AG09319 (cell line): ENCODE measurements around the gene UBQLN4.

Experiments
- DNase-seq: peaks from one replicate; pipeline ENCODE4 v3.0.0-alpha.2; 2010; ENCODE audit warnings: low read depth; ENCODE audit errors: extremely low read depth
- CTCF ChIP-seq: IDR thresholded peaks from 2 replicates; pipeline ENCODE4 v1.5.1; 2011; ENCODE audit warnings: low read depth, mild to moderate bottlenecking, inconsistent platforms, low read length, moderate library complexity

Gene UBQLN4

DNA sequence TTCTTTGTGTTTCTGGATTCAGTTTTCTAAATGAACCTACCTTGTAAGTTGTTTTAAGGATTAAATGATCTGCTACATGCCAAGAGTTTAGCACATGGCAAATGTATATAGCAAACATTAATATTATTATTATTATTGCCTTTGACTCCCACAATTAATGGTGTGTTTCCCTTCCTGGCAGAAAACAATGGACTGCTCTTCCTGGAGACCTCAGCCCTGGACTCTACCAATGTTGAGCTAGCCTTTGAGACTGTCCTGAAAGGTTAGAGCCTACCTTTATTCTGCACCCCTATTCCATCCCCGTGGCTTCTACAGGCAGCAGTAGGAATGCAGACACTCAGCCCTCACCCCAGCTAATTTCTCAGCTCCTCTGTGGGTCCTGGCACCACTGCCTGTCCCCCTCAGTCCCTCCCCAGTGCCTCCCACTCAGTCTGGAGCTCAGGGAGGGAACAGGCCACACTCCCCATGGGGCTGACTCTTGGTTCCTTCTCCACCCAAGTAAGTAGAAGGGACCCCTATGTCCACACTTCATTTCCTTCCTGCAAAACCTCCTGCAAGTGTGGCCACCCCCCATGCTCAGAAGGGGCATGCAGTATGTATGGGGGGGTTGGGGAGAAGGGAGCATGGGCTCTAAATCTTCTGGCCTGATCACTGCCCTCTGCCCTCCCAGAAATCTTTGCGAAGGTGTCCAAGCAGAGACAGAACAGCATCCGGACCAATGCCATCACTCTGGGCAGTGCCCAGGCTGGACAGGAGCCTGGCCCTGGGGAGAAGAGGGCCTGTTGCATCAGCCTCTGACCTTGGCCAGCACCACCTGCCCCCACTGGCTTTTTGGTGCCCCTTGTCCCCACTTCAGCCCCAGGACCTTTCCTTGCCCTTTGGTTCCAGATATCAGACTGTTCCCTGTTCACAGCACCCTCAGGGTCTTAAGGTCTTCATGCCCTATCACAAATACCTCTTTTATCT, 16.2 kb upstream of the UBQLN4 start:
- no peak for DNase-seq
- TF ChIP-seq CTCF = no peak

- no peak for DNase-seq
- no peak for TF ChIP-seq CTCF
Observed at GRCh38 chr1:156067262-156067661, 13.7 kb upstream of the UBQLN4 start.

GRCh38 chr1:156065871-156066270, 12.3 kb upstream of the UBQLN4 start:
- no peak for TF ChIP-seq CTCF
- no peak for DNase-seq

- no peak for DNase-seq
Observed at GRCh38 chr1:156065212-156065611, 11.6 kb upstream of the UBQLN4 start.

DNA sequence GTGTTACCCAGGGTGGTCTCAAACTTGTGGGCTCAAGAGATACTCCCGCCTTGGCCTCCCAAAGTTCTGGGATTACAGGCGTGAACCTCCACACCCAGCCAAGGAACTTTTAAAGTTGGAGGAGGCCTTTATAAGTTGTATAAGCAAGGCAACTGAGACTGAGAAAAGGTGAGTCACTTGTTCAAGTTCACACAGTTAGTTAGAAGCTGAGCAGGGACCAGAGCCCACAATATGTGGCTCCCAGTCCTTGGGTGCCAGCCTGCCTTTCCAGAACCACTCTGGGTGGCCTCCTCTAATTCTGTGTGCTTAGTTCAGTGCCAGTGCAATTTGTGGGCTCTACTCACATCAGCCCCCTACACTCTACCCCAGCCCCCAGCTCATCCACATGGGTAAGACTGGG, 11.0 kb upstream of the UBQLN4 start:
- no peak for TF ChIP-seq CTCF
- no peak for DNase-seq

More at GRCh38 chr1:156065212-156065611, 11.6 kb upstream of the UBQLN4 start:
- no peak for TF ChIP-seq CTCF

GRCh38 chr1:156063997-156064285, 10.3 kb upstream of the UBQLN4 start:
- no peak for TF ChIP-seq CTCF
- DNase-seq = no peak

DNA sequence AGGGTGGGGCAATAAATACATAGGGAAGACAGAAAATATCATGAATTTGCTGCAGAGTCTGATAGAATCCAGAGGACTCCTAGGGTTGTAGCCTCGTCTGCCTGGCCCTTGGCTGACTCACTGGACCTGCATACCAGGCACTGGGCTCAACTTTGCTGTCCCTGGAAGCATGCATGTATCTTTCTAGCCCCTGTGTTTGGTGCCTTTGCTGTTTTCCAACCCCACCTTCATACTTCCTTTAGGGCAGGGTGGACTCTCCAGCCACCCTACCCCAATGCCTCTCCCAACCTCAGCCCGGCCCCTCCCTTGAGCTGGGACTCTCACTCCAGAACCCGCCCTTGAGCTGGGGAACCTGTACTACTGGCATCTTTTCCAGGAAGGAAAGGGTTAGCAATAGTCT, 8.6 kb upstream of the UBQLN4 start:
- DNase-seq = no peak
- TF ChIP-seq CTCF = no peak
